Stimulated activated naive CD8-positive, alpha-beta T cell treated with anti-CD3 and anti-CD28 coated beads, Interleukin-15, amount 100 ng/mL, for 72 hours (primary cell): Measurements from ENCODE around the gene SCN9A.

ENCODE experiments used
- ATAC-seq: fragments of 150-1000 bp; cut with Tn5 transposase; 2 replicates; pipeline ENCODE4 v1.10.0; 2021; ENCODE audit warnings: mild to moderate bottlenecking, moderate library complexity
- DNase-seq, 2 donors: peaks; one replicate each; pipeline ENCODE4 v3.0.0; 2021 to 2022
- H3K27ac Mint-ChIP-seq, 2 donors: one replicate each; pipeline ENCODE4 v1.8.0; 2022; ENCODE audit warnings: mild to moderate bottlenecking in 2 of 2, mixed read lengths in 2 of 2, moderate library complexity in 2 of 2
- H3K27me3 Mint-ChIP-seq: one replicate; pipeline ENCODE4 v1.8.0; 2022; ENCODE audit warnings: mixed read lengths
- H3K4me1 Mint-ChIP-seq: one replicate; pipeline ENCODE4 v1.8.0; 2022; ENCODE audit warnings: mild to moderate bottlenecking, mixed read lengths
- H3K4me3 Mint-ChIP-seq, 2 donors: one replicate each; pipeline ENCODE4 v1.8.0; 2022; ENCODE audit warnings: mild to moderate bottlenecking in 2 of 2, mixed read lengths in 2 of 2, moderate library complexity in 1 of 2
- H3K9me3 Mint-ChIP-seq, 2 donors: one replicate each; pipeline ENCODE4 v1.8.0; 2022; ENCODE audit warnings: mixed read lengths in 2 of 2

Gene SCN9A

GRCh38 chr2:166385313-166385712 is 9.6 kb upstream of the SCN9A start:
- Mint-ChIP-seq H3K9me3 (no peaks in the 10 kb centered on the region), H3K27ac (no peak overlapping the region), H3K4me3 (no peak overlapping the region), H3K4me1 (no peaks in the 10 kb centered on the region), H3K27me3 (no peaks in the 10 kb centered on the region)
- DNase-seq (no peak), ATAC-seq (no peak)

DNA sequence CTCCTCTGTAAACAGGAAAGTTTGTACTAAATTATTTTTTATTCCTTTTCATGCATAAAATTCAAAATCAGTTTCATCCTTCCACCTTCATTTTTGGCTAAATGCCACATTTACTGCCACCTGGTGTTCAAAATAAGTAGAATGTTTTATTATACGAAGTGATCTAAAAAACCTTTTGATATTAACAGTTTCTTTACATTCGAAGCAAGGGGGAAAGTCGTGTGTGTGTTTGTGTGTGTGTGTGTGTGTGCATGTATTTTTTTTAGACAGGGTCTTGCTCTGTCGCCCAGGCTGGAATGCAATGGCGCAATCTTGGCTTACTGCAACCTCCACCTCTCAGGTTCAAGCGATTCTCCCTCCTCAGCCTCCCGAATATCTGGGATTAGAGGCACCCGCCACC is 9.0 kb upstream of the SCN9A start:
- H3K4me3 Mint-ChIP-seq = no peak overlapping the region
- no peaks in the 10 kb centered on the region for H3K4me1 Mint-ChIP-seq
- no peak for DNase-seq
- no peak overlapping the region for H3K27ac Mint-ChIP-seq
- no peaks in the 10 kb centered on the region for H3K9me3 Mint-ChIP-seq
- no peaks in the 10 kb centered on the region for H3K27me3 Mint-ChIP-seq
- ATAC-seq = no peak

DNA sequence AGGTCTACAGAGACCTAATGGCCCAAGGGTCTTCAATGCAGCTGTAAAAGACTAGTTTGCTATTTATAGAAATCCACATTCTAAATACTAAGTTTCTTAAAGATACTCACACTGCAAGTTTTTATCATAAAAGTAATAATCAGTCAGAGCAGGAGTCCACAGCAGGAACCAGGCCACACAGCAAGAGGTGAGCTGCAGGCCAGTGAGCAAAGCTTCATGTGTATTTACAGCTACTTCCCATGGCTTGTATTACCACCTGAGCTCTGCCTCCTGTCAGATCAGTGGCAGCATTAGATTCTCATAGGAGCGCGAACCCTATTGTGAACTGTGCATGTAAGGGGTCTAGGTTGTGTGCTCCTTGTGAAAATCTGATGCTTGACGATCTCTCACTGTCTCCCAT is 6.7 kb upstream of the SCN9A start:
- Mint-ChIP-seq H3K27me3 (peaks cover 11% of the 10 kb centered on the region), H3K27ac (no peak overlapping the region), H3K9me3 (no peaks in the 10 kb centered on the region), H3K4me1 (no peaks in the 10 kb centered on the region), H3K4me3 (no peak overlapping the region)
- ATAC-seq (no peak), DNase-seq (no peak)

DNA sequence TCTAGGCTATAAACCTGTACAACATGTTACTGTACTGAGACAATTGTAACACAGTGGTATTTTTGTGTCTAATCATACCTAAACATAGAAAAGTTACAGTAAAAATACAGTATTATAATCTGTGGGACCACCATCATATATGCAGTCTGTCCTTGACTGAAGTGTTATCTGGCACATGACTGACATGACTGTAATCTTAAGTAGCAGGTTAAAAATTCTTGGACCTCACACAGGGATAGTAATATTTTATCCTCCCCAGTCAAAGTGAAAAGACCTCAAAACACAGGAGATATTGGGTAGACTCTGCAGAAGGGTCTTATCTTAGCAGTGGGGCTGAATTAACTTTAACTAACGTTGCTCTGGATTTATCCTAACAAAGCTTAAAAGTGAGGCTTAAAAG is 4.9 kb upstream of the SCN9A start:
- ATAC-seq (no peak), DNase-seq (no peak)
- H3K27ac Mint-ChIP-seq = no peak overlapping the region
- H3K4me1 Mint-ChIP-seq = peaks cover 7% of the 10 kb centered on the region
- peaks cover 23% of the 10 kb centered on the region for H3K27me3 Mint-ChIP-seq
- H3K9me3 Mint-ChIP-seq = no peaks in the 10 kb centered on the region
- no peak overlapping the region for H3K4me3 Mint-ChIP-seq

DNA sequence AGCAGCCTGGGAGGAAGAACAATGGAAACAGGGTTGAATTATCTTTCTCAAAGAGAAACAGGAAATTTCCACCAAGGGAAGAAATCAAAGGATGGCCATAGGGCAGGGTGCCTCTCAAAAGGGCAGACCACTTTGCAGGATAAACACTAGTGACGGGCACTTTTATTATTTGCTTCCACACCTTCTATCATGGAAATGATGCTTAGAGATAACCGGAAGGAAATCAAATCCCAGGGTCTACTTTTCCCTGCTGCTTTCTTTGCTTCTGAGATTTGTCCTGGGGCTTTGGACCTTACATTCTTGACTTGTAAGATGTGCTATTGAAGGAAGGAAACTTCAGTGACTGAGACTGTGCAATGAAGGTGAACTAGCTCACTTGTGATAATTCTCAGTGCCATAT is 1.1 kb upstream of the SCN9A start:
- ATAC-seq (no peak), DNase-seq (no peak)
- H3K27ac Mint-ChIP-seq = no peak overlapping the region
- no peaks in the 10 kb centered on the region for H3K9me3 Mint-ChIP-seq
- no peak overlapping the region for H3K4me3 Mint-ChIP-seq
- H3K4me1 Mint-ChIP-seq = peaks cover 17% of the 10 kb centered on the region
- peaks cover 44% of the 10 kb centered on the region for H3K27me3 Mint-ChIP-seq

DNA sequence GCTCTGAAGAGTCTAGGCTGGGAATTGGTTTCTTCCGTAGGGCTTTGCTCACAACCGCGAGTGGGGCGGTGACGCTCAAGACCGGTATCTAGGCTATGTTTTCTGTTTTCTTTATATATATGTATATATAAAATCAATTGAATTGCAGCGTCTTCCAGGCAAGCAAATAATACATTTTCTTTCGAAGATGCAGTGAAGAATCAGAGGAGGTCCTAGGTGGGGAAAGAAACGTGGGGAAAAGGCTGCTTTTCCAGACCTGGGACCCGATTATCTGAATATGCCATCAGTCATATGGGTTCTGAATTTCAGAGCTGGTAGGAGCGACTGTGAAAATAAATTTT is 714 bp upstream of the SCN9A start:
- no peak for DNase-seq
- H3K27ac Mint-ChIP-seq = no peak overlapping the region
- H3K27me3 Mint-ChIP-seq = peaks cover 44% of the 10 kb centered on the region
- peak overlapping the region; percentile 75 to 82 for H3K4me3 Mint-ChIP-seq
- H3K4me1 Mint-ChIP-seq = peaks cover 17% of the 10 kb centered on the region
- H3K9me3 Mint-ChIP-seq = no peaks in the 10 kb centered on the region
- ATAC-seq = no peak

GRCh38 chr2:166375195-166375735 is 479 bp downstream of the SCN9A start:
- peak in 1 of 2 donors; percentile 8 for DNase-seq
- Mint-ChIP-seq H3K9me3 (no peaks in the 10 kb centered on the region), H3K27ac (no peak overlapping the region), H3K4me1 (peaks cover 17% of the 10 kb centered on the region), H3K27me3 (peaks cover 44% of the 10 kb centered on the region), H3K4me3 (peak overlapping the region; percentile 75 to 82)
- peak; percentile 22 for ATAC-seq

DNA sequence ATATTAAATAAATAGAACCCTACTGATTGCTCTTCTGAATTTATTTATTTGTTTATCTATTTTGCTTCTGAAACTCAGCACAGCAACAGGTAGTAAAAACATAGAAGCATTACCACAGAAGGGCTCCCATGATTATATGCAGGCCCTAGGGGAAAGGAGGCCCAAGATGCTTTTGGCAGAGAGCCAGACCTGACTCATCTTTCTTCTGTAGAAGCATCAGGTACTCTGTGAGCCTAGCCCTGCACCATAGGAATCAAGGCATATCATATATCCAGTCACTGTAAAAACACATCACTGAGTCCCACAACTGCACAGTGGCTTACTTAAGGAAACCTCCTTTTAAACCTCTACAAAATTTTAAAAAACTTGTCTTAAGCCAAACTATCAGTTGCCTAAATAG is 1.8 kb downstream of the SCN9A start:
- Mint-ChIP-seq H3K4me3 (no peak overlapping the region), H3K27ac (no peak overlapping the region)

DNA sequence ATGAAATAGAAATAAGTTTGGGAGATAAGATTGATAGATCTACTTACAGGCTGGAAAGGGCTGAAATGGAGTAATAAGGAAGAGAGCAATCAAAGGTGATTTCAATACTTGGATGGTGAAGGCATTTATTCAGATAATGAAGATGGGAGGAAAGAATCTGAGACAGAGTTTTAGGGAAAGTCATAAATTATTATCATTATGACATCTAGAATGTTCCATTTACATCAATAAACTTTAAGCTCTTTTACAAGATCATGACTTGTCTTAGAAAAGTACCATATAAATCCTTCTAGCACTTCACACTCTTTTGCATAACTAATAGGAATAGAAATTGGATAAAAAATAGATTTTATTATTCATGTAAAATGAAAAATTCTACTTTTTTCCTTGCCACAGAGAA is 2.2 kb downstream of the SCN9A start:
- ATAC-seq (no peak), DNase-seq (no peak)
- Mint-ChIP-seq H3K9me3 (no peaks in the 10 kb centered on the region), H3K27me3 (peaks cover 44% of the 10 kb centered on the region), H3K4me1 (peaks cover 17% of the 10 kb centered on the region), H3K27ac (no peak overlapping the region), H3K4me3 (no peak overlapping the region)

More for the DNA sequence above, 1.8 kb downstream of the SCN9A start:
- Mint-ChIP-seq H3K27me3 (peaks cover 44% of the 10 kb centered on the region), H3K9me3 (no peaks in the 10 kb centered on the region), H3K4me1 (peaks cover 17% of the 10 kb centered on the region)
- ATAC-seq (no peak), DNase-seq (no peak)

DNA sequence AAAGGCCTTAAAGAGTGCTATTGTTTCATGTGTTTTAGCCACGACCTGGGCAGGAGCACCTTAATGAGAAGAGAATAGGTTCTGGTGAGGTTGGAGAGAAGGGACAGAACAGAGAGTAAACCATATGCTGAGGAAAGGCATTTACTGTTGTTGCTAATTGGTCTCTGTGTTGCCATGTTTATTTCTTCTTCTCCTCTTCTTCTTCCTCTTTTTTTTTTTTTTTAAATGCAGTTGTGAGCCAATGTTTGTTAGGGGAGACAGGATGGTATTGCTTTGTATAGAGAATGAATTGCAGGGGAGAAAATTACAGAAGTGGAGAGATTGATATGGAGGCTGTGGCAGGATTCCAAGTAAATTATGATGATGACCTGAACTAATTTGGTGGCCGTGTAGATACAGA is 2.6 kb downstream of the SCN9A start:
- ATAC-seq (no peak), DNase-seq (no peak)

DNA sequence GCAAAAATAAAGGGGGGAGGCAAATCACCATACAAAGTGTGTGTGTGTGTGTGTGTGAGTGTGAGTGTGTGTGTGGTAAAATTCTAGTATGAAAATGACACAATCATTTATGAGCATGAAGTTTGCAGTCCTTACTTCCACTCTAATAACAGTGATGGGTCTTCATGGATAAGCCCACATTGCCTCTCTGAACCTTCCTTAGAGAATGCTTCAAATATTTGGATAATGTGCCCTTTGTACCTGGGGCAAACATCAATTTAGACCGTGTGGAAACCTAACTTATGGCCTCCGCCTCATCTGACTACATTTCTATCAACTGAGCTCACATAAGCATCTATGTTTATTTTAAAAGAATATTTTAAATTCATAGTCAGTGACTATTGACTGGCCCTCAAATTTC is 3.7 kb downstream of the SCN9A start:
- H3K4me1 Mint-ChIP-seq = peaks cover 17% of the 10 kb centered on the region
- H3K27ac Mint-ChIP-seq = no peak overlapping the region
- no peaks in the 10 kb centered on the region for H3K9me3 Mint-ChIP-seq
- peaks cover 30% of the 10 kb centered on the region for H3K27me3 Mint-ChIP-seq
- ATAC-seq = no peak
- no peak for DNase-seq
- H3K4me3 Mint-ChIP-seq = no peak overlapping the region

More for the DNA sequence above, 2.6 kb downstream of the SCN9A start:
- H3K9me3 Mint-ChIP-seq = no peaks in the 10 kb centered on the region
- peaks cover 17% of the 10 kb centered on the region for H3K4me1 Mint-ChIP-seq
- no peak overlapping the region for H3K27ac Mint-ChIP-seq
- peaks cover 39% of the 10 kb centered on the region for H3K27me3 Mint-ChIP-seq
- no peak overlapping the region for H3K4me3 Mint-ChIP-seq

GRCh38 chr2:166365803-166366420 is 9.8 kb downstream of the SCN9A start:
- H3K9me3 Mint-ChIP-seq = no peaks in the 10 kb centered on the region
- DNase-seq (no peak), ATAC-seq (no peak)
- no peak overlapping the region for H3K4me3 Mint-ChIP-seq
- H3K4me1 Mint-ChIP-seq = no peaks in the 10 kb centered on the region
- no peak overlapping the region for H3K27ac Mint-ChIP-seq
- H3K27me3 Mint-ChIP-seq = no peaks in the 10 kb centered on the region

DNA sequence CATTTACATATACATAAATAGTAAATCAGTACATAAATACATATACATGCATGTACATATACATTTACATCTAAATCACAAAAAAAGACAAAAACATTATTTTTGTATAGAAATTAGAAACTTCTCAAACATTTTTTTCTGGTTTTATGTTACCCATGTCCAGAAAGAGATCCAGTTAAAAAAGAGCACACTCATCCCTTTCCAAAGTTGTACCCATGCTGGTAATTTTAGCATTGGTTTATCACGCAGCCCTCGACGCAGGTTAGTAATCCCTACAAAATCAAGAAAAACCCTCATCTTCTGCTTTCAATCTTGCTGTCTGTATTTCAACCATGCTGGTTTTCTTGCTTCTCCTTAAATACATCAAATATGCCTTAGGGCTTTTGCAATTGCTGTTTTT is 10.5 kb downstream of the SCN9A start:
- ATAC-seq (no peak), DNase-seq (no peak)
- Mint-ChIP-seq H3K4me1 (no peaks in the 10 kb centered on the region), H3K4me3 (no peak overlapping the region), H3K27ac (no peak overlapping the region), H3K9me3 (no peaks in the 10 kb centered on the region), H3K27me3 (no peaks in the 10 kb centered on the region)

GRCh38 chr2:166364476-166365161 is 11.1 kb downstream of the SCN9A start:
- Mint-ChIP-seq H3K4me1 (no peaks in the 10 kb centered on the region), H3K27ac (no peak overlapping the region), H3K9me3 (no peaks in the 10 kb centered on the region), H3K27me3 (no peaks in the 10 kb centered on the region), H3K4me3 (no peak overlapping the region)
- ATAC-seq (no peak), DNase-seq (no peak)

GRCh38 chr2:166361351-166362153 is 14.2 kb downstream of the SCN9A start:
- DNase-seq = no peak
- H3K27me3 Mint-ChIP-seq = no peaks in the 10 kb centered on the region
- no peaks in the 10 kb centered on the region for H3K9me3 Mint-ChIP-seq
- no peak for ATAC-seq
- H3K4me3 Mint-ChIP-seq = no peak overlapping the region
- H3K27ac Mint-ChIP-seq = no peak overlapping the region
- no peaks in the 10 kb centered on the region for H3K4me1 Mint-ChIP-seq

DNA sequence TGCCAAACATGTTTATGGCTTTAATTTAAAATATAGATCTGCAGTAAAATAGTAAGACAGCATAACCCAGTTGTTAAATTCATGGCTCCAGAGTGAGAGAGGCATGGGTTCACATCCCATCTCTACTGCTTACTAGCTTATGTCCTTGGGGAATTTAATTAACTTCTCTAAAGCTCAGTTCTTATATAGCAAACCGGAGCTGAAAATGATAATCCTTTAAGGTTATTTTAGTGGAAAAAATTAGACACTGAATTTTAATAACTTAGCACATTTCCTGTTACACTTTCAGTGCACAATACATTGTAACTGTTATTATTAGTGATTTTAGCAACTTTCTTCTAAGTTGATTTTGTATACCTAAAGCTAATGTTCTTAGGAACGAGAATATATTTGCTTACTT is 14.8 kb downstream of the SCN9A start:
- no peak overlapping the region for H3K27ac Mint-ChIP-seq
- ATAC-seq (no peak), DNase-seq (no peak)
- no peaks in the 10 kb centered on the region for H3K27me3 Mint-ChIP-seq
- H3K9me3 Mint-ChIP-seq = no peaks in the 10 kb centered on the region
- H3K4me3 Mint-ChIP-seq = no peak overlapping the region
- H3K4me1 Mint-ChIP-seq = no peaks in the 10 kb centered on the region
